GM12878 (cell line): ENCODE results near the gene MINDY3. TPM values are rescaled to one million over a fixed set of nuclear protein-coding genes. Genes with fewer than 3 reads are reported as not detected.

Experiments
- ATAC-seq: fragments of 200-7000 bp; cut with Tn5 transposase; 3 replicates; pipeline ENCODE4 v1.9.1; 2020; ENCODE audit warnings: mild to moderate bottlenecking, moderate library complexity
- Bru-seq: library from RNA; stranded (reverse); fragments of 400-500 nt; gene quantifications from one replicate; lab custom pipeline; 2021; lab: Mats Ljungman, UMichigan
- BruChase-seq, 2 experiments: library from RNA; stranded (reverse); fragments of 400-500 nt; gene quantifications; one replicate each; lab custom pipeline; 2021; lab: Mats Ljungman, UMichigan
- BruUV-seq: library from RNA; stranded (reverse); fragments of 400-500 nt; replicated peaks from 2 replicates; lab custom pipeline; 2021; lab: Mats Ljungman, UMichigan
- CTCF ChIA-PET: fragments of 300-600 bp; sonication (Branson Sonifier 250); formaldehyde crosslinking; extraction: SDS; loops from one replicate; lab custom pipeline; 2021; ENCODE audit warnings: inconsistent platforms; lab: Yijun Ruan, JAX
- POLR2A ChIA-PET: fragments of 350-600 bp; formaldehyde crosslinking; extraction: SDS; loops from one replicate; lab custom pipeline; 2021; ENCODE audit warnings: inconsistent platforms; lab: Charles Lee
- RAD21 ChIA-PET: fragments of 300-600 bp; sonication (Branson Sonifier 250); formaldehyde crosslinking; loops from one replicate; lab custom pipeline; 2023; ENCODE audit warnings: antibody characterized with exemption; ENCODE audit not compliant: unreplicated experiment; lab: Charles Lee
- SMC1A ChIA-PET: fragments of 300-600 bp; sonication (Branson Sonifier 250); formaldehyde crosslinking; loops from one replicate; lab custom pipeline; 2023; ENCODE audit not compliant: unreplicated experiment, uncharacterized antibody; lab: Charles Lee
- DNase-seq: peaks from one replicate; pipeline ENCODE4 v3.0.0-alpha.2; 2011; ENCODE audit warnings: low read depth, low spot score
- FAIRE-seq: peaks from 3 replicates; lab custom pipeline; 2011; peaks lifted over from hg19 to GRCh38; lab: Jason Lieb, UNC
- H2AFZ ChIP-seq: 2 replicates; pipeline ENCODE4 v1.6.0; 2011; ENCODE audit warnings: low read depth, low read length, control low read depth; ENCODE audit not compliant: control insufficient read depth
- H3K27ac ChIP-seq: 2 replicates; pipeline ENCODE4 v1.5.1; 2011; ENCODE audit warnings: control low read depth; ENCODE audit not compliant: control insufficient read depth, insufficient read depth
- H3K27me3 ChIP-seq, 2 experiments: replicated peaks in 1 of 2; 2 replicates each; pipeline versions ENCODE4 v1.6.0 to v1.6.1; 2011; ENCODE audit warnings: low read length in 1 of 2; ENCODE audit not compliant: control insufficient read depth in 2 of 2, insufficient read depth in 2 of 2
- H3K36me3 ChIP-seq, 2 experiments: 2 replicates each; pipeline ENCODE4 v1.5.1; 2011; ENCODE audit warnings: low read length in 1 of 2; ENCODE audit not compliant: control insufficient read depth in 2 of 2, insufficient read depth in 2 of 2
- H3K4me1 ChIP-seq: 2 replicates; pipeline ENCODE4 v1.6.1; 2011; ENCODE audit warnings: mild to moderate bottlenecking, low read length, moderate library complexity, mixed read lengths; ENCODE audit not compliant: control insufficient read depth, insufficient read depth
- H3K4me2 ChIP-seq: 2 replicates; pipeline ENCODE4 v1.6.0; 2011; ENCODE audit warnings: control low read depth; ENCODE audit not compliant: control insufficient read depth, insufficient read depth
- H3K4me3 ChIP-seq: fragments of 200-600 bp; sonication (generic); 2 replicates; pipeline ENCODE4 v1.5.1; 2016
- H3K79me2 ChIP-seq: 2 replicates; pipeline ENCODE4 v1.6.0; 2011; ENCODE audit warnings: low read length; ENCODE audit not compliant: control insufficient read depth, insufficient read depth
- H3K9ac ChIP-seq: 2 replicates; pipeline ENCODE4 v1.8.0; 2011; ENCODE audit warnings: low read length, control low read depth, mixed read lengths; ENCODE audit not compliant: control insufficient read depth, insufficient read depth
- H3K9me3 ChIP-seq: replicated peaks from 3 replicates; pipeline ENCODE4 v1.5.1; 2011; ENCODE audit warnings: mild to moderate bottlenecking, low read length; ENCODE audit not compliant: control insufficient read depth, insufficient read depth
- H4K20me1 ChIP-seq: 2 replicates; pipeline ENCODE4 v1.6.0; 2011; ENCODE audit not compliant: control insufficient read depth, insufficient read depth
- BCLAF1 ChIP-seq: fragments of 450-650 bp; IDR thresholded peaks from 2 replicates; pipeline ENCODE4 v1.6.1; 2017; ENCODE audit warnings: antibody characterized with exemption, mild to moderate bottlenecking, moderate library complexity
- GABPA ChIP-seq: IDR thresholded peaks from 2 replicates; pipeline ENCODE4 v1.6.1; 2014; ENCODE audit warnings: antibody characterized with exemption, low read depth, mild to moderate bottlenecking, inconsistent platforms
- NFXL1 ChIP-seq: fragments of 450-650 bp; IDR thresholded peaks from 2 replicates; pipeline ENCODE4 v1.6.1; 2017; ENCODE audit warnings: antibody characterized with exemption, mild to moderate bottlenecking, borderline replicate concordance
- POLR2AphosphoS2 ChIP-seq: IDR thresholded peaks from 2 replicates; pipeline ENCODE4 v1.6.1; 2011; ENCODE audit warnings: low read depth, mild to moderate bottlenecking, low read length, improper control_type of control experiment, moderate library complexity
- POLR2AphosphoS5 ChIP-seq: IDR thresholded peaks from 2 replicates; pipeline ENCODE4 v1.6.1; 2011; ENCODE audit warnings: mild to moderate bottlenecking, low read length, inconsistent platforms
- RAD21 ChIP-seq: IDR thresholded peaks from 2 replicates; pipeline ENCODE4 v1.6.1; 2011; ENCODE audit warnings: mild to moderate bottlenecking, low read depth, low read length, moderate library complexity; ENCODE audit not compliant: insufficient read depth
- REST ChIP-seq: IDR thresholded peaks from 2 replicates; pipeline ENCODE4 v1.6.1; 2012; ENCODE audit warnings: mild to moderate bottlenecking, low read depth, low read length
- WGBS: methylation state at CpG from one replicate; pipeline ENCODE4 v1.1.6; 2016; ENCODE audit warnings: low lambda C conversion rate; ENCODE audit not compliant: insufficient replicate concordance, insufficient coverage; ENCODE audit errors: missing lambda C conversion rate; 5-methylcytosine and 5-hydroxymethylcytosine counted together
- in situ Hi-C: fragments of 300-500 bp; cut with MboI; formaldehyde crosslinking; loops from 9 replicates; pipeline ENCODE4 v1.14.3; 2018; ENCODE audit warnings: mixed read lengths
- intact Hi-C: fragments of 100-400 bp; cut with micrococcal nuclease; formaldehyde crosslinking; loops from one replicate; pipeline ENCODE4 v1.14.2; 2022; ENCODE audit not compliant: unreplicated experiment
- long read RNA-seq, 2 experiments: library from polyadenylated mRNA; unstranded; transcript quantifications; one replicate each; pipeline ENCODE4 v2.0.0, GENCODE V29; 2019 to 2020
- polyA minus RNA-seq, 3 experiments: library from RNA; depleted of rRNA, polyadenylated mRNA; stranded (reverse); fragments of >200 nt; gene quantifications; 2 replicates each; pipeline ENCODE4 v1.2.3, GENCODE V29; 2011
- polyA plus RNA-seq, 11 experiments: library from polyadenylated mRNA; depleted of rRNA in 4 of 11; unstranded in 6 of 11; stranded (reverse) in 5 of 11; fragments of >200 nt; fragmentation: Nextera tagmentation in 4 of 11; fragmentation: Illumina TruSeq in 1 of 11; extraction: Ambion mirVana in 4 of 11; extraction: Trizol in 1 of 11; gene quantifications; 1 replicate in 1 of 11; 2 replicates in 10 of 11; pipeline versions ENCODE4 v1.2.1 to v1.2.3, GENCODE V29; 2011 to 2016; ENCODE audit warnings: inconsistent platforms in 2 of 11, missing spikeins in 2 of 11, low read depth in 1 of 11
- total RNA-seq, 4 experiments: library from RNA; depleted of rRNA in 3 of 4; stranded (reverse); fragments of >200 nt in 3 of 4; fragmentation: Illumina TruSeq in 1 of 4; extraction: Trizol in 1 of 4; gene quantifications; 2 replicates each; pipeline versions ENCODE4 v1.2.1 to v1.2.3, GENCODE V29; 2013 to 2021

The MINDY3 gene
- total RNA-seq (2013; cell fraction: nucleolus; rRNA removed), result 78.8 and 81.4 TPM in 2 replicates
- 14.6 and 14.8 TPM in 2 replicates for total RNA-seq (2014; rRNA removed)
- 22.9 and 23.6 TPM in 2 replicates for total RNA-seq (2014; rRNA removed; fragmentation: Illumina TruSeq; extraction: Trizol)
- total RNA-seq (2021), result 13.9 and 14.6 TPM in 2 replicates
- 4.5 TPM for polyA plus RNA-seq (2011; ENCODE audit: low read depth)
- polyA plus RNA-seq (2011; rRNA removed), result 20.5 and 28.2 TPM in 2 replicates
- 5.6 and 6.1 TPM in 2 replicates for polyA plus RNA-seq (2011; cell fraction: cytosol; rRNA removed)
- polyA plus RNA-seq (2011; cell fraction: nucleus; rRNA removed), result 35.5 and 40.2 TPM in 2 replicates
- 11.0 and 11.4 TPM in 2 replicates for polyA plus RNA-seq (2012)
- 19.3 and 22.1 TPM in 2 replicates for polyA plus RNA-seq (2014; fragmentation: Illumina TruSeq; extraction: Trizol)
- 10 to 100 TPM; 12.0 to 15.4 TPM for polyA plus RNA-seq (2014; fragmentation: Nextera tagmentation; extraction: Ambion mirVana)
- 10.3 and 13.7 TPM in 2 replicates for polyA plus RNA-seq (2014; rRNA removed)
- polyA plus RNA-seq (2016; fragmentation: Nextera tagmentation; extraction: Ambion mirVana), result 10 to 100 TPM; 16.1 to 17.9 TPM
- 10.8 and 12.8 TPM in 2 replicates for polyA minus RNA-seq (2011; rRNA and poly(A)+ RNA removed)
- polyA minus RNA-seq (2011; cell fraction: cytosol; rRNA and poly(A)+ RNA removed), result 2.9 and 7.0 TPM in 2 replicates
- polyA minus RNA-seq (2011; cell fraction: nucleus; rRNA and poly(A)+ RNA removed), result 33.9 and 41.4 TPM in 2 replicates
- Bru-seq, nascent RNA, result percentile 84 among the genes with signal in this experiment
- BruChase-seq, experiment 1, labeled RNA remaining after a 6-hour chase, result percentile 70 among the genes with signal in this experiment
- percentile 82 among the genes with signal in this experiment for BruChase-seq, experiment 2, labeled RNA remaining after a 2-hour chase
- long read RNA-seq, experiment 1, transcript MINDY3-201 (15 exons, 2,381 nt), result major isoform, 14 of 19 reads
- long read RNA-seq, experiment 1, partial matches to known transcripts, result 1 of 19 reads
- long read RNA-seq, experiment 1, other reads (novel, unspliced or antisense), result 3 of 19 reads
- long read RNA-seq, experiment 2, transcript MINDY3-201 (15 exons, 2,381 nt), result major isoform, 59 of 117 reads
- long read RNA-seq, experiment 2, transcript MINDY3-206 (14 exons, 2,307 nt), result minor isoform, 11 of 117 reads
- long read RNA-seq, experiment 2, partial matches to known transcripts, result 19 of 117 reads
- long read RNA-seq, experiment 2, other reads (novel, unspliced or antisense), result 28 of 117 reads

GRCh38 chr10:15859906-15860691 is at the start of gene MINDY3:
Gene MINDY3 (minus strand): TSS chr10:15860507. CDS start chr10:15860299, 208 bp downstream.
- Histone ChIP-seq H3K27ac (peak within 1 kb of the TSS; percentile 86), H3K36me3 (no peaks in the 10 kb centered on the region), H3K9ac (peak within 1 kb of the TSS; percentile 72), H2AFZ (peak within 1 kb of the TSS; percentile 95), H3K79me2 (peaks cover 36% of the 10 kb centered on the region), H3K4me3 (peak within 1 kb of the TSS; percentile 93), H4K20me1 (no peaks in the 10 kb centered on the region), H3K4me2 (peak within 1 kb of the TSS; percentile 96), H3K9me3 (no peaks in the 10 kb centered on the region; the same call in 2 of the 3 replicates), H3K27me3 (no peaks in the 10 kb centered on the region), H3K4me1 (peaks cover 3% of the 10 kb centered on the region; the same call in 1 of the 2 replicates)
- DNase-seq (peak; percentile 26), ATAC-seq (peak; percentile 90), FAIRE-seq (no peak)
- in situ Hi-C loops, result no loop called here
- intact Hi-C loops, result no loop called here
- CTCF ChIA-PET, result interaction anchor here (0.5 to 1.2 kb wide), 2 partner anchors 50 to 68 kb away, joined by 3 read pairs; no protein-coding TSS in a partner anchor
- TSS peak; percentile 59 for BruUV-seq
- RAD21 ChIA-PET, result interaction anchor here (0.9 kb wide), 1 partner anchor 20 kb away, joined by 3 read pairs; no protein-coding TSS in a partner anchor
- under 1% methylated on average over 43 of the region's 47 CpGs for WGBS
- SMC1A ChIA-PET, result interaction anchor here (0.9 to 1.3 kb wide), 2 partner anchors 43 to 45 kb away, joined by 3 to 4 read pairs; no protein-coding TSS in a partner anchor
- POLR2A ChIA-PET, result interaction anchor here (0.6 to 1.5 kb wide), 3 partner anchors 12 to 47 kb away, joined by 3 to 5 read pairs (median 4); no protein-coding TSS in a partner anchor
- TF ChIP-seq BCLAF1 (no peak), RAD21 (no peak), REST (0 out of 2 replicates have a peak, but pooled peaks have one; percentile 17), POLR2AphosphoS2 (0 out of 2 replicates have a peak, but pooled peaks have one; percentile 69), GABPA (peak; percentile 96), NFXL1 (no peak), POLR2AphosphoS5 (peak; percentile 81; the same call in 1 of the 2 replicates)
